HuH-7 (cell line): Measurements from ENCODE around the gene JCHAIN.

Experiments
- DNase-seq: peaks from one replicate; pipeline ENCODE4 v3.0.0; 2011; ENCODE audit warnings: low spot score

JCHAIN gene

GRCh38 chr4:70637239-70637913 is 28.9 kb downstream of the JCHAIN start:
- DNase-seq, result no peak

DNA sequence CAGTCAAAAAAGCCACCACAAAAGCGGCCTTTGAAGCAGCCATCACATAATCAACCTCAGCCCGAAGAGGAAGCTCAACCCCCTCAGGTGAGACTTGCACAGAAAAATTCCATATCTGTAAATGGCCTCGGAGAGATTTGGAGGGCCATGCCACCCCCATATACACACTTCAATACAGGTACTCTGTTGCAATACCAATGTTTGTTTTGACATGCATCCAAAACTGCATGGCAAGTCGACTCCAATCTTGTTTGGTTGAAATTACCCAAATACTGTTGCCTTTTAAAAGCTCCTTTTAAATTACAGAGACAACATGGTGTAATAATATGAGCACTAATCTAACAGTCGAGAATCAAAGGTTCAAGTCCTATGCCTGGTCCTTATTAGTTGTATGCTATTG is 31.8 kb downstream of the JCHAIN start:
- DNase-seq, result no peak

DNA sequence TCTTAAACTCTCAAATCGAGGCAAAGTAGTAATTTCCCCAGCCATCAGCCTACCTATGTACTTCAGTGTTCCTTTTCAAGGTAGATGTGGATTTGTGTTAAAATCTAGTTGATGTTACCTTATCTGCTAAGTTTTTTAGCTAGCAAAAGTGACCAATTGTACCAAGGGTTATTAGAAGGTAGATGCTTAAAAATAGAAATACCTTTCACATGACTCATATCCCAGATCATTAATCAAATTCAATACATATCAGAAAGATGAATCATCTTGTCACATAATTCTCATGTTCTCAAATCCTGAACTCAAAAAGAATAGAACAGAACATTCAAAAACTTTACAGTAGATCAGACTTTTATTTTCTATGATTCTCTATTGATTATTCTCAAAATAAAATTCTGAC is 34.3 kb downstream of the JCHAIN start:
- DNase-seq, result no peak

- DNase-seq, result no peak
These were observed 36.1 kb downstream of the JCHAIN start for GRCh38 chr4:70630162-70630561.

DNA sequence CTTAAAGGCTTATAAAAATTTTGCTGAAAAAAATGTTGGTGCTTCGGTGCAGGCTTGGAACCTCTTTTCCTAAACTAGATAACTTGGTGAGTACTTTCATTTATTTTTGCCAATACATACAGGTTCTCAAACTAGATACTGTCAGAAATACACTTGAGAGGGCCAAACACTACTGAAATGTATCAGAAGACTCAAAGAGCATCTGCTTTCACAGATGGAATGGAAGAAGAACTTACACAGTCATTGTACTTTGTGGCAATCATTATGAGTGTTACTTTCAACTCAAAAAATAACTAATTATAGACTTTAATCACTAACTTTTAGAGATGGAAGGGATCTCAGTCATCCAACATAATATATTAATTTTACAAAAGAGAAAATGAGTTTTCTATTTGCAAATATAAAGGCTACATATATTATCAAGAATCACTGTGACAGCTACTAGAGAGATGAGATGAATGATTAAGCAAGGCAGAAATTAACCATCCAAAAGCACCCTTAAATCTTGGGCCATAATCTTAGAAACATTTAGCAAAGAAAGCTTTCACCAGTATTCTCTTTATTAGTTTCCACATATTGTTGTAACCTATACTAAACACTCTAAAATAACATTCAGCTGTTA is 36.7 kb downstream of the JCHAIN start:
- no peak for DNase-seq

DNA sequence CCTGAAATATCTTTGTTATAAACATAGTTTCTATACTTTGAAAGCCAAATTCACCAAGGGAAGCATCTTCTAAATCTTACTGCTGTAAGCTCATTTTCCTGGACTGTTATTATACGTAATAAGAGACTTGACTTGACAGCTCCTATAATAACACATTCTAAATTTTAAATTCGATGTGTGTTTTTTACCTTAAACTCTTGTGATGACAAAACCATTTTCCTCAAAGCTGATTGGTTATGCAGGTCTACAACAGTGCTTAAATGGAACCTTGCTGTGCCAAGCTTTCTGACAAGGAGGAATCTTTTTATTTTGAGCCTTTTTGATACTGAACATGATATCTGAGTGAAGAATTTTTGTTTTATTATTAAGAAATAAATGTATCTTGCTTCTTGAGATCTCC is 37.9 kb downstream of the JCHAIN start, which contains the start of gene ENAM:
TSS of gene ENAM (plus strand) at position 301 of the 400 bp plus-strand sequence. CDS start 757 bp downstream, outside the sequence.
- DNase-seq, result no peak

DNA sequence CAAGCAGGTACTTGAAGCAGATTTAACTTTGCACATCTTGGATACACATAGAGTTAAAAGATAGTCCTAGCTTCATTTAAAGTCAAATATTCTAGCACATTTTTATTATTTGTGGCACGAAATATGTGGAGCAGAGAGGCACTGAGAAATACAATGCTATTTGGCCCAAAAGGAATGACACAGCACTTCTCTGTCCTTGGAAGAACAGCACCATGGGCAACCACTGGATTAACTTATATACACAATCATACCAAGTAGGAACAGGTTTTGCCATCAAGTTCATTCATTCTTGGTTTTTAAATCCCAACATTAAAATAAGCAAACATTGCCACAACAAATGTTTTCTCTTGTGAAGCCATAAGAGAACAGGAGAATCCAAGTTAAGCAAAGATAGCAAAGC is 38.7 kb downstream of the JCHAIN start:
- no peak for DNase-seq

- DNase-seq, result no peak
These were observed 42.0 kb downstream of the JCHAIN start for GRCh38 chr4:70624226-70624793.

DNA sequence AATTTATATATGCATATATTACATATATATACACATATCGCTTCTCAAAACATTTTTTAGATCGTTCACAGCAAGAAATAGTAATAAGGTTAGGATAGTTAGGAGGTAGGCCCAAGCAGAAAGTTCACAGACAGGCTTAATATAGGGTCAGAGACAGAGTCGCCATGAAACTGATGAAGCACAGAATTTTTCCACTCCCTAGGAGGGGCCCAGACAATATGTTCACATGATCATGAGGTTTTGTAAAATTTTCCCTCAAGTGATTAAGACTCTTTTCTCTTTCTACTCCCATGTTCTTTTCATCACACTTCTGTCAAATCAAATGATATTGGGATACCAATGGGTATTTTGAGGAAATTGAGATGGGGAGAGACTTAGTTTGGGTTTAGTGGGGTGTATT is 43.0 kb downstream of the JCHAIN start:
- DNase-seq, result no peak

- DNase-seq, result no peak
These were observed 46.5 kb downstream of the JCHAIN start for GRCh38 chr4:70619778-70620177.

- no peak for DNase-seq
These were observed 47.0 kb downstream of the JCHAIN start for GRCh38 chr4:70619288-70619687.

DNA sequence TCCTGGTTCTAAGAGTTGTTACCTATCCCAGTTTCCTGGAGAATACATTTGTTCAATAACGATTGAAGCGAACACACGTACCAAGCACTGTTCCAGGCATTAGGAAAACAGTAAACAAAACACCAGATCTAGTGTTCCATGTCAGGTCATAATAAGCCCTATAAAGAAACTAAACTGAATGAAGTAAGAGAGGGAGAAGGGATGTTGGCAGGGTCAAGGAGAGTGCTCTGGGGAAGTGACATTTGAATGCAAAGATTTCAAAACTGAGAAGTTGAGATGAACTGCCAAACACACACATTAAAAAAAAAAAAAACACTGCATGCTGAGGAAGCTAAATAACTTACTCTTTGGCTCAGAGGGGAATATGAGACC is 52.1 kb downstream of the JCHAIN start:
- DNase-seq, result no peak

DNA sequence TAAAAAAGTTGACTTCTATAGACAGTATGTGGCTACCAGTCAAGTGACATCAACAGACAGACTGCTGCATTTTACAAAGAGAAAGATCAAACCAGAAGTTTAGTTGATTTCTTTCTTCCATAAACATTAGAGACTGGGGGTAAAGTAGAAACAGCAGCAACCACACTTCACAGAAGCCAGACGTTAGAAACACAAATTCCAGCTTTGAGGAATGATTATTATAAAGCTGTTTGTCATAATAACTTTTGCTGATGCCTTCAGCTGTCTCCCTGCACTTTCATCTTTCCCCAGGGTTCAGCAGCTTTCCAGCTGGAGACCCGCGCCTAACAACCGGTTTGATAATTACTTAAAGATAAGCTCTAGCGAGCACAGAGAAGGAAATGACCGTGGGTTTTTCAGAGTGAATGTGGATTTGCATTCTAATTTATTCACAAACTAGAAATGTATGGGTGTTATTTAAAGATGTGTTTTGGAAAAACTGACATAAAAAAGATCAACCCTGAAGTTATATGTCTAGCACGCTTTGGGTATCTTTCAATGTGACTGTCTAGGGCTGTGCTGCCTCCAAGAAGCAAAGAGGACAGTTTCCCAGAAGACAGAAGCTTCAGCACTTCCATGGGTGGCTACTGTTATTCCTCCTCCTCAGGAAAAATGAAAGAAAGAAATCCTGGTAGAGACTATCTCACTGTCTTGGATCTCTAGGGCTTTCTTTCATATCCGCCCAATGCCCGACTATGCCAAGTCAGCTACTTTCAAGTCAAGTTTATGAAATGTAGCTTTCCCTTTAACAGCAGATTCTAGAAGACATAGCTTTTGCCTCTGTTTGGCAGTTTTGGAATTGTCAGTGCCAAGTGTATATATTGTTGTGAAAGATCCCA is 52.8 kb downstream of the JCHAIN start:
- DNase-seq, result no peak

DNA sequence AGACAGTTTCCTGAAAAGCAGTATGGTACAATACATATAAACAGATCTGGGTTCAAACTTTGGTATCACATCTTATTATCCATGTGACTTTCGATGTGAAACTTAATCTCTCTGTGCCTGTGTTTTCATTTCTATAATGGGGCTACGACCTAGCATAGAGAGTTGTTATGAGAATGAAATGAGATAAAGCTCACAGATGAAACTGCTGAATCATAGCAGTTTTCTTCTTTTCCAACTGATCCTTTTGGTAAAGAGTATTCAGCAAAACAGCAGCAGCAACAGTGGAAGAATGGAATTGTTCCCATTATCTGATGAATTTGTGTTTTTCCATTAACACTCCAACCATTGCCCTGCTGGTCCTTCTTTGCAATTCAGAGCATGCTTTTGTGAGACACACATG is 58.0 kb downstream of the JCHAIN start:
- no peak for DNase-seq

- DNase-seq, result no peak
These were observed 58.9 kb downstream of the JCHAIN start for GRCh38 chr4:70607334-70607853.

- no peak for DNase-seq
These were observed 59.8 kb downstream of the JCHAIN start for GRCh38 chr4:70606459-70606858.
